ENCODE data around the gene SLC22A5.

SLC22A5 gene

DNA sequence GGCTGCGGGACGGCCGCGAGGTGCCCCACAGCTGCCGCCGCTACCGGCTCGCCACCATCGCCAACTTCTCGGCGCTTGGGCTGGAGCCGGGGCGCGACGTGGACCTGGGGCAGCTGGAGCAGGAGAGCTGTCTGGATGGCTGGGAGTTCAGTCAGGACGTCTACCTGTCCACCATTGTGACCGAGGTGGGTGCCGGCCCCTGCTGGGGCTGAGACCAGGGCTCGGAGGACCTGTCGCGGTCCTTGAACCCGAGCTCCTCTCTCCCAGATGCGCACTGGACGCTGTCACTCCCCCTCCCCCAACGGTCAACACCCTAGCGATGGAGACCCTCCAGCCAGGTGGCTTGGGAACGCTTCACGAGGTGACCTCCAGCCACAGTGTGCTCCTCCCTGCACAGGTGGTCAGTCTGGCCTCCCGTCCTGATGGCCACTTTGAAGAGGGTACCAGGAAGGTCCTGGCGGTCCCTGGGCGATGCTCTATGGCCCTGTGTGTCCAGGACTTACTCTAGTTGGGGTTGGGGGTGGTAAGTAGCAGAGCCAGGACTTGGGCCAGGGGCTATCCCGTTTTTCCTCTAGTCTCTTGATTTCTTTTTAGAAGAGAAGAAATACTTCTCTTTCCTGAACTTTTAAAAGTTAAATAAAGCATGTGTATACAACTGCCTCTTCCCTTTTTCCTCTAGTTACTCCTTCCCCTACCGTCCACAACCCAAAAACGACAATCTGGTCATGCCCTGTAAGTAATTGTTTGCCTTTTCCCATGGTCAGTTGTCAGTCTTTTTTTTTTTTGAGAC lies 866 bp downstream of the SLC22A5 start:
- Histone ChIP-seq H3K36me3 (ENCODE audit: control insufficient read depth, insufficient read depth, low read length) (no peaks in the 10 kb centered on the region), H3K27ac (ENCODE audit: low read depth, low read length) (peak overlapping the region; percentile 83), H3K9ac (ENCODE audit: low read length) (peak overlapping the region; percentile 84), H3K27me3 (ENCODE audit: control insufficient read depth, insufficient read depth, low read length) (no peaks in the 10 kb centered on the region), H3K4me3 (ENCODE audit: low read length) (peak overlapping the region; percentile 84), H3K4me1 (ENCODE audit: control insufficient read depth, insufficient read depth, low read length) (peaks cover 7% of the 10 kb centered on the region)

DNA sequence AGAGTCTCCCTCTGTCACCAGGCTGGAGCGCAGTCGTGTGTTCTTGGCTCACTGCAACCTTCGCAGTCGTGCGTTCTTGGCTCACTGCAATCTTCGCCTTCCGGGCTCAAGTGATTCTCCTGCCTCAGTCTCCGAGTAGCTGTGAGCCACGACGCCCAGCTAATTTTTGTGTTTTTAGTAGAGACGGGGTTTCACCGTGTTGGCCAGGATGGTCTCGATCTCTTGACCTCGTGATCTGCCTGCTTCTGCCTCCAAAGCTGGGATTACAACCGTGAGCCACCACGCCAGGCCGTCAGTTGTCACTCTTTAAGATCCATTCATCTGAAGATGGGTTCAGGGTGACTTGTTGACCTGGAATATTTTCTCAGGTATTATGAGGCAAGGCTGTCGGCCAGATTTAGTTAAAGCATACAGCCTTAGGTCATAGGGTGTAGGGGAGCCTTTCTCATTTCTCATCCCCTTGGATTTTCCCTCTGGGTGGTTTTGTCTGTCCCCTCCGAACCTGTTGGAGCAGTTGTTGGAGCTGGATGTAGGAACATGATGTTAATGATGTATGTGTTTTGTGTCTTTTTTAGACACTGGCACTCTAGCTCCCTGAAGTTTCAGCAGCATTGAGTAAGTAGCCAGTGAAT lies 1.6 kb downstream of the SLC22A5 start:
- peak overlapping the region; percentile 84 for H3K4me3 ChIP-seq (ENCODE audit: low read length)

DNA sequence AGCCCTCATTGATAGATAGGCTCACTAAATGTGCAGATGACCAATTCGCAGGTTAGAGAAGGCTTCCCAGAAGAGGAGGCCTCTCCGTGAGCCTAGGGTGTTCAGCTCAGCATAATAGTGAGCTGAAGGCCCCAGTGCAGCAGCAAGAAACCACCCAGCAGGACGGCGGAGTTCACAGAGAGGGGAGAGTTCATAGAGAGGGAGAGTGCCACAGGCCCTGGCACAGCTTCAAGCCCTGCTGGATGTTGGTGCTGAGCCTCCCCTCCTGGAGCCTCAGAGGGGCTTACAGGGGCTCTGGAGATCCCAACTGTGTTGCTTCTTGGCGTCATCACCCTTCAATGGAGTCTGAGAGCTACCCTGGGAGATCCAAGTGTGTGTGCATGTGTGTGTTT lies 2.1 kb downstream of the SLC22A5 start:
- no peaks in the 10 kb centered on the region for H3K27me3 ChIP-seq (ENCODE audit: control insufficient read depth, insufficient read depth, low read length)
- H3K4me1 ChIP-seq (ENCODE audit: control insufficient read depth, insufficient read depth, low read length), result peaks cover 7% of the 10 kb centered on the region
- H3K27ac ChIP-seq (ENCODE audit: low read depth, low read length), result no peak overlapping the region
- no peaks in the 10 kb centered on the region for H3K36me3 ChIP-seq (ENCODE audit: control insufficient read depth, insufficient read depth, low read length)
- H3K4me3 ChIP-seq (ENCODE audit: low read length), result peak overlapping the region; percentile 84
- no peak overlapping the region for H3K9ac ChIP-seq (ENCODE audit: low read length)

More for the DNA sequence above, 1.6 kb downstream of the SLC22A5 start:
- Histone ChIP-seq H3K27ac (ENCODE audit: low read depth, low read length) (peak overlapping the region; percentile 3), H3K27me3 (ENCODE audit: control insufficient read depth, insufficient read depth, low read length) (no peaks in the 10 kb centered on the region), H3K4me1 (ENCODE audit: control insufficient read depth, insufficient read depth, low read length) (peaks cover 7% of the 10 kb centered on the region), H3K36me3 (ENCODE audit: control insufficient read depth, insufficient read depth, low read length) (no peaks in the 10 kb centered on the region), H3K9ac (ENCODE audit: low read length) (no peak overlapping the region)

DNA sequence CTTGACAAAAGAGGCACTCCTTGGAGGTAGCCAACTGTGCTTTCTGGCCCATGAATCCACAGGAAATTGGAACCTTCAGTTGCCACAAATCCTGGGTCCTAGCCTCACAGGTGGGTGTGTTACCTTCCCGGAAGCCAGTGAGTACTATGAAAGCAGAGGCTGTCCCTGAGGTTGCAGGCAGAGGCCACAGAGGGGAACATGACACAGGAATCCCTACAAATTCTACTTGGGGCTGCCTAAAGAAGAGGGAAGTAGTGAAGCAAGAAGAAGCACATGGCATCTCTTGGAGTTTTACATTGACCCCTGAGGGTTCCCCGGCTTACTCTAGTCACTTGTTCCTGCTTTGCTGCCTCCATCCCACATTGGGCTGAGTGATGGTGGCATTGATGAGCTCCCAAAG lies 2.6 kb downstream of the SLC22A5 start:
- Histone ChIP-seq H3K4me3 (ENCODE audit: low read length) (no peak overlapping the region), H3K9ac (ENCODE audit: low read length) (no peak overlapping the region), H3K36me3 (ENCODE audit: control insufficient read depth, insufficient read depth, low read length) (no peaks in the 10 kb centered on the region), H3K27me3 (ENCODE audit: control insufficient read depth, insufficient read depth, low read length) (no peaks in the 10 kb centered on the region), H3K4me1 (ENCODE audit: control insufficient read depth, insufficient read depth, low read length) (peaks cover 7% of the 10 kb centered on the region), H3K27ac (ENCODE audit: low read depth, low read length) (no peak overlapping the region)

DNA sequence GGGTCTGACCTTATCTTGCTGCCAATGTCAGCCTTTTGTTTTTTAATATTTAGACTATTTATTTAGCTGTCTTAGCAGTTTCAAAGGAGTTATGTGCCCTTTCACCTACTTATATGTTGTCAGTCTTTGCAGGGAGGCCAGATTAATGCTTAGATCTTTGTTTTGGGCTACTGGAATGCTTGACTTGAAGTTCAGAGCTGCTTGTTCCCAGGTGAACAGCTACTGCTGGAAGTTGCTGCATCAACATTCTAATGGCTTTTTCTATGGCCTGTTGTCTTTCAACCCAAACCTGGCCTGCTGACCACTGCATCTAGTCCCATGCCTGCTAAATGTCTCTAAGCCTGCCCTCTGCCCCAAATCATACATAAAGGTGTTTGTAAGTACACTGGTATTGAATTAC lies 3.0 kb downstream of the SLC22A5 start:
- no peak overlapping the region for H3K9ac ChIP-seq (ENCODE audit: low read length)
- no peak overlapping the region for H3K4me3 ChIP-seq (ENCODE audit: low read length)
- no peaks in the 10 kb centered on the region for H3K36me3 ChIP-seq (ENCODE audit: control insufficient read depth, insufficient read depth, low read length)
- no peaks in the 10 kb centered on the region for H3K27me3 ChIP-seq (ENCODE audit: control insufficient read depth, insufficient read depth, low read length)
- peaks cover 7% of the 10 kb centered on the region for H3K4me1 ChIP-seq (ENCODE audit: control insufficient read depth, insufficient read depth, low read length)
- H3K27ac ChIP-seq (ENCODE audit: low read depth, low read length), result no peak overlapping the region

DNA sequence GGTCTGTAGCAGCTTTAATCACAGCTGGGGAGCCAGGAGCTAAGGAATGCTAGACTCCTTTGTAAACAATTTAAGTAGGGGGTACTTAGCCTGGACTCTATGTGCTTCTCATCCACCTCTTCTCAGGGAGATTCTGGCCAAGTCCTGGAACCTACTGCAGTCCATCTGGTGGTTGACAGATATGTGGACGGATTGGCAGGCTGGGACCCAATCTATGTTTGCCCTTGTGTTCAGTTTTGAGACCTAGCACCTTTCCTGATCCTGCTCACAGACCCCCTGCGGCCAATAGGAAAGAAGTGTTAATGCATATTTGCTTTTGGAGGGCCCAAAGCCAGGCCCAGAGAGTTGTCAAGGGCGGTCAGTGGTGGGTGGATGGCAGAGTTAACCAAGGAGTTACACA lies 6.4 kb downstream of the SLC22A5 start:
- H3K27me3 ChIP-seq (ENCODE audit: control insufficient read depth, insufficient read depth, low read length), result no peaks in the 10 kb centered on the region
- no peak overlapping the region for H3K9ac ChIP-seq (ENCODE audit: low read length)
- peaks cover 6% of the 10 kb centered on the region for H3K36me3 ChIP-seq (ENCODE audit: control insufficient read depth, insufficient read depth, low read length)
- peaks cover 3% of the 10 kb centered on the region for H3K4me1 ChIP-seq (ENCODE audit: control insufficient read depth, insufficient read depth, low read length)
- no peak overlapping the region for H3K27ac ChIP-seq (ENCODE audit: low read depth, low read length)
- no peak overlapping the region for H3K4me3 ChIP-seq (ENCODE audit: low read length)

DNA sequence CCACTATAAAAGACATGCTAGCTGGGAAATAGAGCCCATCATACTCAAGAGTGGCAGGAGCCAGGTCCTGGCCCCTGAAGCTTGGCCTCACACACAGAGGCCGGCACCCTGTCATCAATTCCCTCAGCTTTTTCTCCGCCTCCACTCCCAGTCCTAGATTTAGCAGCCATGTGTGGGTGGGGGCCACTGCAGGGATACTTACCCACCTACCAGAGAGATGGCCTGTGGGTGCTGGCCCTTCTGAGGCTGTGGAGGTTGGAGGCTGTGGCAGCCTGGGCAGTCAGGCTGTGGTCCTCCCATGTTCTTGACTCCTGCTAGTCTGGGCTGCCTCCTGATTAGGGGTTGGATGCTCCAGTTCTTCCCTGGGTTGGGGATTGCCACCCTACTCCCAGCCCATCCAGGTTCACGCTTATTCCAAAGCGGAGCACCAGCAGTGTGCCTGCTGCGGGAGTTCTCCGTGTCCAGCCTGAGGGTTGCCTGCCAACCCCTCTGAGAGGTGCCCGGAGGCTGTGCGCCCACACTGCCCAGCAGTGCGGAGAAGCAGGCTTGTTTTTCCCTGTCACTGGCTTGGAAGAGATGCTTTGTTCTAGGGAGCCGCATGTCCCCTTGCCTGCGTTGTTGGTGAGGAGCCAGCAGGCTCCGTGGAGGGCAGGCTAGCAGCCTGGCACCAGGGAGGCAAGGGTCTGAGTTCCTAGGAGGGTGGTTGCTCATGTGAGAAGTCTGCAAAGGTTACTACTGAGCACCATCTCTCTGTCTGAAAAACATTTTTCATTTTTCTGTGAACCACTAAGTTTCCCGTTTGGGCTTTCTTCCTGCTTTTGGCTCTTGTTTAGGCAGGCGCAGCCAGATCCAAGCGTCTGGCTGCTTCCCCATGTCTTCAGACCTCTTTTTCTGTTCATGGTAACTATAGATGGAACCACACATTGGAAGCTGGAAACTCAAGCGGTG lies 7.5 kb downstream of the SLC22A5 start:
- H3K4me1 ChIP-seq (ENCODE audit: control insufficient read depth, insufficient read depth, low read length), result no peaks in the 10 kb centered on the region
- H3K27ac ChIP-seq (ENCODE audit: low read depth, low read length), result no peak overlapping the region

DNA sequence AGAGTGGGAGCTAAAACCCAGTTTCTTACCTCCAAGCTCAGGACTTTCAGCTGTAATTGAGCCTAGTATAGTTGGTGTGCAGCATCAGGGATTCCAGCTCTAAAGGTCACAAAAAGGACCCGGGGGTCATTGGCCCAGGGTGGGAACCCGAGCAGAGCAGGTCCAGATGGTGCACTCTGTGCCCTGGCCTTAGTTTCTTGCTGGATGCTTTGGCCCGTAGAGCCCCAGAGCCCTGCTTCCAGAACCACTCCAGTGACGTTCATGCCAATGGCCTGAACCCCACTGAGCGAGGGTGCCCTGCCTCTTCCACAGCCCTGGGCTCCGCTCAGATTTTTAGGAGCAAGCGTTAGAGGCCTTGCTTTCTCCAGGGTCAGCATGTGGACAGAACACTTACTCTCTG lies 8.2 kb downstream of the SLC22A5 start:
- Histone ChIP-seq H3K4me1 (ENCODE audit: control insufficient read depth, insufficient read depth, low read length) (no peaks in the 10 kb centered on the region), H3K27ac (ENCODE audit: low read depth, low read length) (no peak overlapping the region), H3K9ac (ENCODE audit: low read length) (no peak overlapping the region), H3K36me3 (ENCODE audit: control insufficient read depth, insufficient read depth, low read length) (peaks cover 6% of the 10 kb centered on the region), H3K27me3 (ENCODE audit: control insufficient read depth, insufficient read depth, low read length) (no peaks in the 10 kb centered on the region), H3K4me3 (ENCODE audit: low read length) (no peak overlapping the region)

More for the DNA sequence above, 7.5 kb downstream of the SLC22A5 start:
- Histone ChIP-seq H3K27me3 (ENCODE audit: control insufficient read depth, insufficient read depth, low read length) (no peaks in the 10 kb centered on the region), H3K4me3 (ENCODE audit: low read length) (no peak overlapping the region), H3K36me3 (ENCODE audit: control insufficient read depth, insufficient read depth, low read length) (peaks cover 6% of the 10 kb centered on the region), H3K9ac (ENCODE audit: low read length) (no peak overlapping the region)

DNA sequence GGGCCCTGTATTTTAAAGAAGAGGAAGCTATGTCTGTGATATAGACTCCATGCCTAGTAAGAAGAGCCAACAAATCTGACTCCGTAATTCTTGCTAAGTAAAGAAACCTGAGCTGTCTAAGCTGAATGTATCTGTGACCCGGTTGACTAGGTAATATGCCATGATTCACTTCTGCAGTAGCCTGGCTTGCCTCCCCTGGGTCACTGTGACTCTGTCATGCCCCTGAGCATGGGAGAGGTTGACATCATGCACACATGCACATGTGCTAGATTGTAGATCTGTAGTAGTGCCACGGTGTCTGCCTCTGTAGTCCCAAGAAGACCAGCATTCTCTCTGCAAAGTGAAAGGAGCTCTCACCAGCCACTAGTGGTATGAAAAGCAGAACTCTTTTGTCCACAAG lies 9.1 kb downstream of the SLC22A5 start:
- Histone ChIP-seq H3K4me3 (ENCODE audit: low read length) (no peak overlapping the region), H3K4me1 (ENCODE audit: control insufficient read depth, insufficient read depth, low read length) (no peaks in the 10 kb centered on the region), H3K27ac (ENCODE audit: low read depth, low read length) (no peak overlapping the region), H3K9ac (ENCODE audit: low read length) (no peak overlapping the region), H3K27me3 (ENCODE audit: control insufficient read depth, insufficient read depth, low read length) (no peaks in the 10 kb centered on the region), H3K36me3 (ENCODE audit: control insufficient read depth, insufficient read depth, low read length) (peaks cover 6% of the 10 kb centered on the region)

DNA sequence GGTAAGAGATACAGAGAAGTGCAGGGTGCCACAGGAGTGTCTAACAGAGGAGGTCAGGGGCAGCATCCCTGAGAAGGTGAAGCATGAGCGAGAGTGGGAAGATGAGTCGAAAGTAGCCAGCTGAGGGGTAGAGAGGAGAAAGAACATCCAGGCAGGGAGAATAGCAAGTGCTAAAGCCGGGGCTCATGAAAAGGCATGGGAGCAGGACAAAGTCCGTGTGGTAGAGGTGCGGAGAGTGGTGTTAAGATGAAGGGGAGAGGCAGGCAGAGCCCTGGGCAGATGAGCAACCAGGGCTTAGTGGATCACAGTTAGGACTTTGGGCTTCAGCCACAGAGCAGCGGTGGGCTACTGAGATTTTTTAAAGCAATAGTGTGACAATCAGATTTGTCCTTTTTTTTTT lies 10.5 kb downstream of the SLC22A5 start:
- no peak overlapping the region for H3K9ac ChIP-seq (ENCODE audit: low read length)
- no peaks in the 10 kb centered on the region for H3K4me1 ChIP-seq (ENCODE audit: control insufficient read depth, insufficient read depth, low read length)
- peaks cover 10% of the 10 kb centered on the region for H3K36me3 ChIP-seq (ENCODE audit: control insufficient read depth, insufficient read depth, low read length)
- no peak overlapping the region for H3K4me3 ChIP-seq (ENCODE audit: low read length)
- no peak overlapping the region for H3K27ac ChIP-seq (ENCODE audit: low read depth, low read length)
- H3K27me3 ChIP-seq (ENCODE audit: control insufficient read depth, insufficient read depth, low read length), result no peaks in the 10 kb centered on the region

DNA sequence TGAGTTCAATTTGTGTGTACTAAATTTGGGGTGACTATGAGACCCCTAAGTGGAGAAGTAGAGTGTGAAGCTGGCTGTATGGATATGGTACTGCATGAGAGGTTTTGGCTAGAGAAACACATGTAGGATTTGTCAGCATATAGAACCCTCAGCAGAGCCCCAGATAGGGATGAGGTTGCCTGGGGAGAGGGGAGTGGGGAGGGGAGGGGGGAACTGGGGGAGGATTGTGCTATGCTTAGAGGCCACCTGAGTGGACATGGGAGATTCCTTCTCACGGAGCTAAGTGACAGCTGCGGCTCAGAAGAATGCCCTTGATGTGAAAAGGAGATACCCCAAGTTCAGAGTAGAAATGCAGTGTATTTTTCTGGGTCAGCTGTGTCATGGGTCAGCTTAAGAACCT lies 11.2 kb downstream of the SLC22A5 start:
- Histone ChIP-seq H3K27ac (ENCODE audit: low read depth, low read length) (no peak overlapping the region), H3K9ac (ENCODE audit: low read length) (no peak overlapping the region), H3K27me3 (ENCODE audit: control insufficient read depth, insufficient read depth, low read length) (no peaks in the 10 kb centered on the region), H3K4me1 (ENCODE audit: control insufficient read depth, insufficient read depth, low read length) (peaks cover 6% of the 10 kb centered on the region), H3K4me3 (ENCODE audit: low read length) (no peak overlapping the region), H3K36me3 (ENCODE audit: control insufficient read depth, insufficient read depth, low read length) (peaks cover 10% of the 10 kb centered on the region)

DNA sequence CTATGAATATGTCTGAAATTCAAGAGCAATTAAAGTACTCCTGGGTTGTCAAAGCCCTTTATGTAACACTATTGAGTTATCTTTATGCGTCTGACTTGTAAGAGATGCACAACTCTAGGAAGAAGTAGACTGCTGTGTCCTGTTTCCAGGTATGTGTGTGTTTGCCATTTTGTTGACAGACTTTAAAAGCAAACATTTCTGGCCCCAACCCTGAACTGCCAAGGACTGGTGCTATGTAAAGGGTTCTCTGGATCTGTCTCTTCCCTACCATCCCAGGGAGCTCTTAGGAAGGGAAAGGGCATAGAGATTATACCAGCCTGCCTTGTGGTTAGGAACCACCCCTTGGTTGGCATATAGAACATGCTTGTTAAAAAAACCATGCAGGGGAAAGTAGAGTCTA lies 12.1 kb downstream of the SLC22A5 start:
- Histone ChIP-seq H3K4me3 (ENCODE audit: low read length) (no peak overlapping the region), H3K27ac (ENCODE audit: low read depth, low read length) (no peak overlapping the region), H3K36me3 (ENCODE audit: control insufficient read depth, insufficient read depth, low read length) (peaks cover 10% of the 10 kb centered on the region), H3K27me3 (ENCODE audit: control insufficient read depth, insufficient read depth, low read length) (no peaks in the 10 kb centered on the region), H3K4me1 (ENCODE audit: control insufficient read depth, insufficient read depth, low read length) (peaks cover 14% of the 10 kb centered on the region), H3K9ac (ENCODE audit: low read length) (no peak overlapping the region)

All from rectal smooth muscle tissue (tissue), 1 donor.